ENCODE results near the gene ANKK1. TPM values are rescaled to one million over a fixed set of nuclear protein-coding genes. Genes with fewer than 3 reads are reported as not detected.

ANKK1 gene
- polyA plus RNA-seq, 3 donors, result 0.07 to 0.09 TPM; not detected in 1

- Mint-ChIP-seq H3K27me3 (ENCODE audit: low read depth in 3 of 3) (peaks cover 0 to 3% (median 2%) of the 10 kb centered on the region in 3 donors), H3K9me3 (peaks cover 0 to 3% (median 0%) of the 10 kb centered on the region in 7 donors), H3K4me3 (no peak overlapping the region), H3K4me1 (no peaks in the 10 kb centered on the region), H3K36me3 (no peaks in the 10 kb centered on the region), H3K27ac (no peak overlapping the region)
- H2AFZ ChIP-seq (ENCODE audit: insufficient read depth, low read depth, low read length, poor library complexity, severe bottlenecking), result no peak overlapping the region
- no peak overlapping the region for H3K9ac ChIP-seq (ENCODE audit: insufficient read depth, low read length, poor library complexity, severe bottlenecking)
- H3K9me3 ChIP-seq (replicated peaks in 1 of 2; ENCODE audit: control insufficient read depth in 1 of 2, insufficient read depth in 1 of 2, low read length in 2 of 2), result no peaks in the 10 kb centered on the region
- TF ChIP-seq CTCF (IDR thresholded peaks at IDR 0.05), result no peak
- H4K20me1 ChIP-seq (ENCODE audit: insufficient read depth, low read length), result no peaks in the 10 kb centered on the region
- DNase-seq, result no peak
- H3K4me2 ChIP-seq (replicated peaks; ENCODE audit: extremely low read depth, low read length, poor library complexity, severe bottlenecking), result no peak overlapping the region
- intact Hi-C loops (cut with micrococcal nuclease), result no loop called here
- no peak overlapping the region for H3K27ac ChIP-seq (ENCODE audit: low read depth in 1 of 2, low read length in 2 of 2)
- no peaks in the 10 kb centered on the region for H3K79me2 ChIP-seq (ENCODE audit: insufficient read depth, low read length)
- WGBS (ENCODE audit: insufficient coverage), result 79% methylated on average over 10 of the region's 14 CpGs
- H3K4me3 ChIP-seq (replicated peaks in 1 of 3; ENCODE audit: low read depth in 2 of 3, low read length in 3 of 3), result no peak overlapping the region
- no peaks in the 10 kb centered on the region for H3K4me1 ChIP-seq (ENCODE audit: control insufficient read depth in 1 of 2, insufficient read depth in 2 of 2, low read length in 2 of 2)
- H3K27me3 ChIP-seq (ENCODE audit: control insufficient read depth in 2 of 2, insufficient read depth in 2 of 2, low read length in 2 of 2), result no peaks in the 10 kb centered on the region
- no peaks in the 10 kb centered on the region for H3K36me3 ChIP-seq (replicated peaks in 1 of 2; ENCODE audit: control insufficient read depth in 1 of 2, insufficient read depth in 2 of 2, low read length in 2 of 2)
Observed at GRCh38 chr11:113419454-113420003, 31.9 kb downstream of the ANKK1 start.

GRCh38 chr11:113420808-113421207 lies 33.2 kb downstream of the ANKK1 start:
- Histone ChIP-seq H3K4me2 (replicated peaks; ENCODE audit: extremely low read depth, low read length, poor library complexity, severe bottlenecking) (no peak overlapping the region), H3K4me1 (ENCODE audit: control insufficient read depth in 1 of 2, insufficient read depth in 2 of 2, low read length in 2 of 2) (no peaks in the 10 kb centered on the region), H3K27ac (ENCODE audit: low read depth in 1 of 2, low read length in 2 of 2) (no peak overlapping the region), H3K9me3 (replicated peaks in 1 of 2; ENCODE audit: control insufficient read depth in 1 of 2, insufficient read depth in 1 of 2, low read length in 2 of 2) (no peaks in the 10 kb centered on the region), H4K20me1 (ENCODE audit: insufficient read depth, low read length) (no peaks in the 10 kb centered on the region), H3K9ac (ENCODE audit: insufficient read depth, low read length, poor library complexity, severe bottlenecking) (no peak overlapping the region), H3K36me3 (replicated peaks in 1 of 2; ENCODE audit: control insufficient read depth in 1 of 2, insufficient read depth in 2 of 2, low read length in 2 of 2) (no peaks in the 10 kb centered on the region), H3K4me3 (replicated peaks in 1 of 3; ENCODE audit: low read depth in 2 of 3, low read length in 3 of 3) (no peak overlapping the region), H3K27me3 (ENCODE audit: control insufficient read depth in 2 of 2, insufficient read depth in 2 of 2, low read length in 2 of 2) (no peaks in the 10 kb centered on the region), H2AFZ (ENCODE audit: insufficient read depth, low read depth, low read length, poor library complexity, severe bottlenecking) (no peak overlapping the region), H3K79me2 (ENCODE audit: insufficient read depth, low read length) (no peaks in the 10 kb centered on the region)
- DNase-seq, result no peak
- WGBS (ENCODE audit: insufficient coverage), result 100% methylated on average over 1 of the region's 2 CpGs
- TF ChIP-seq CTCF (IDR thresholded peaks at IDR 0.05), result no peak
- Mint-ChIP-seq H3K4me1 (no peaks in the 10 kb centered on the region), H3K27me3 (ENCODE audit: low read depth in 3 of 3) (peaks cover 0 to 3% (median 2%) of the 10 kb centered on the region in 3 donors), H3K9me3 (peaks cover 0 to 3% (median 0%) of the 10 kb centered on the region in 7 donors), H3K4me3 (no peak overlapping the region), H3K27ac (no peak overlapping the region), H3K36me3 (no peaks in the 10 kb centered on the region)
- intact Hi-C loops (cut with micrococcal nuclease), result no loop called here

Measured in CD14-positive monocyte (primary cell).